ENCODE data around the gene PHB1.
"Not testable (repeated sequence)": the region's sequence is repeated elsewhere in the genome, so short reads cannot be mapped to it uniquely, and the experiment has no call there.

The PHB1 gene

GRCh38 chr17:49386373-49386772 is 28.3 kb downstream of the PHB1 start:
- no peak overlapping the region for H3K27ac ChIP-seq

GRCh38 chr17:49384951-49385350 is 29.7 kb downstream of the PHB1 start:
- no peak overlapping the region for H3K4me3 ChIP-seq
- no peak overlapping the region for H3K27ac ChIP-seq

More at GRCh38 chr17:49386373-49386772, 28.3 kb downstream of the PHB1 start:
- H3K4me3 ChIP-seq, result no peak overlapping the region

DNA sequence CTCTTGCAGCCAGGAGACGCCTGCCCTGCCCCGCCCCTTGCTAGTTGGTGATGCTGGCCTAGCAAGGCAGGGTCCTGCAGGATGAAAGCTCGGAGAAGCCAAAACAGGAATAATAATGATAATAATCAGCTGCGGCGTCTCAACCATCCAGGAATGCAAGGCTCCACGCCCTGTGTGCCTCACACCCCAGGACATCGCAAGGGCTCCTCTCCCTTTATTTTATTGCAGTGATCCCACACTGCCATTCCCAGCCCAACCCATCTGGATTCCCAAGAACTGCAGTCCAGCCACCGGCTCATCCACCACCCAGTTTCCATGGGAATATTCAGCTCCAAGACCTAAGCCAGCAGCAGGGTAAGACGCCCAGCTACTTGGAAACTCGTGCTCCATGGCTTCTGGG is 31.6 kb downstream of the PHB1 start:
- Histone ChIP-seq H3K27ac (peak overlapping the region in 2 of 21 experiments; percentile 60 to 71), H3K4me3 (no peak overlapping the region)

- Histone ChIP-seq H3K27ac (peak overlapping the region in 1 of 21 experiments; percentile 17), H3K4me3 (no peak overlapping the region)
These were observed 32.1 kb downstream of the PHB1 start for GRCh38 chr17:49382556-49382955.

GRCh38 chr17:49381793-49382192 is 32.9 kb downstream of the PHB1 start:
- Histone ChIP-seq H3K4me3 (no peak overlapping the region), H3K27ac (peak overlapping the region in 4 of 21 experiments; percentile 8 to 46 (median 26))

DNA sequence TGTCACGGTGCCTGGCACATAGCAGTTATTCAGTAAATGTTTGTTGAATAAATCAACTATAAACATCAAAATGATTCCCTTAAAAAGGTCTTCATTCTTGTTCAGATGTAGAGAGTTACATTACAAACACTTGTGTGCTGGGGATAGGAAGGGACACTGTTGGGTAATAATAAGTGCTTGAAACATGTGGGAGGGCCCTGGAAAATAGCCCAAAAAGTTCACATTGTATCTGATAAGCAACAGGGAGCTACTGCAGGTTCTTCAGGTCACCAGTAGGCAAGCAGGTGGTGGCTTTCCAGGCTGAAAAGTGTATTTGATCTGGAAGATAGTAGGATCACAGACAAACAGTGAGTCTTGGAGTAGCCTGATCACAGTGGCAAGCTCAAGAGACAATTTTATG is 33.6 kb downstream of the PHB1 start:
- H3K27ac ChIP-seq, result peak overlapping the region in 2 of 21 experiments; percentile 17 to 46
- H3K4me3 ChIP-seq, result no peak overlapping the region

DNA sequence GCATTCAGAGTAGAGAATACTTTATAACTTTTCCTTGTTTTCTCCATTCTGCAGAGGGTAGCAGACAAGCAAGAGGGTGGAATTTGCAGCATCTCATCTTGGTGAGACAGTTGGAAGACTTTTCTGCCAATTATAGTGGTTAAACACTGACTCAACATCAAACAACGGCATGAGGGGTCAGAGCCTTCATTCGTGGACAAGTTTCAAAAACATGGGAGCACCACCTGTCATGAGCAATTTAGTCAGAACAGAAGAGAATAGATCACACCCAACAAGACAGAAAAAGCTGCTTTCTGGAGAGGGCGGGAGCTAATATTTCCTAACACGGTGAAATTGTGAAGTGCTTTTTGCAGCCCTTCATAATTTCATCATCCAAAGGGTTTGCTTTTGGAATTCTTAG is 34.8 kb downstream of the PHB1 start:
- no peak overlapping the region for H3K4me3 ChIP-seq
- H3K27ac ChIP-seq, result no peak overlapping the region

- H3K4me3 ChIP-seq, result no peak overlapping the region
- no peak overlapping the region for H3K27ac ChIP-seq
These were observed 36.4 kb downstream of the PHB1 start for GRCh38 chr17:49378311-49378710.

- Histone ChIP-seq H3K4me3 (no peak overlapping the region), H3K27ac (no peak overlapping the region)
These were observed 39.1 kb downstream of the PHB1 start for GRCh38 chr17:49375544-49375943.

- no peak overlapping the region for H3K27ac ChIP-seq
- no peak overlapping the region for H3K4me3 ChIP-seq
These were observed 41.6 kb downstream of the PHB1 start for GRCh38 chr17:49373115-49373514.

GRCh38 chr17:49372425-49372824 is 42.3 kb downstream of the PHB1 start:
- Histone ChIP-seq H3K27ac (no peak overlapping the region), H3K4me3 (no peak overlapping the region)

DNA sequence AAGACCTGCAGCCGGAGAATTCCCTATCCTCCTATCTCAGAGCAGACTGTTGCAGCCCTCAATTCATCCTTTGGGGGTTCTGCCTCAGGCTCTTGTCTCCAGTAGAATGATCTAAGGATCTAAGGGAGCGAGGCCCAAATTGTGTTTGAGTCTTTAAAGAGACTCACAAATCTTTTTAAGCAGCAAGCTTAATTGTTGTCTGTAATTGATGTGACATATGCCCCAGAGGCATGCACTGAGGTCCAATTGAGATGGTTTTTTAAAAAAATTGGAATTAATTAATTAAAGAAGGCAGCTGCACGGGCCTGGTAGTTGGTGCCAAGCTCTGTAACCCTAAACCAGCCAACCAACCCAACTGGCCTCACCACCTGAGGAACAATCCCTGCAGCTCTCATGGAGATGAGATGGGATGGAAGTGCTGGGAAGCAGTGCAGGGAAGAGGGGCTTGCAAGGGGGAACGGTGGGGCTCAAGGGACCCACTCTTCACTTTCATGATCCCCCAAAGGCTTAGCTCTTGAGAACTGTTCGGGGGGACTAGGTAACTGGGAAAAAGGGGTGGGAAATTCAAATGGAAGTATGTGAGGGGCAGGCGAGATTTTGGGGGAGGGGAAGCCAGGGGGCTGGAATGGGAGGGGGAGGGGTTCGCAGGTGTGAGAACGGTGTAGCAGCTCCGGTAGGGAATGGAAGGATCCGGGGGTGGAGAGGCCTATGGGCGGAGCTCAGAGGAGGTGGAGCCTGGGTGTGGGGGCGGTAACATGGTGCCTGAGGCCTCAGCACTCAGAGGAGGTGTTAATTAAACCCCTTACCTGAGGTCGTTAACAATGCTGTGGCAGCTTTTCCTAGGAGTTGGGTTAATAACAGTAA is 43.5 kb downstream of the PHB1 start:
- no peak overlapping the region for H3K27ac ChIP-seq
- H3K4me3 ChIP-seq, result no peak overlapping the region

DNA sequence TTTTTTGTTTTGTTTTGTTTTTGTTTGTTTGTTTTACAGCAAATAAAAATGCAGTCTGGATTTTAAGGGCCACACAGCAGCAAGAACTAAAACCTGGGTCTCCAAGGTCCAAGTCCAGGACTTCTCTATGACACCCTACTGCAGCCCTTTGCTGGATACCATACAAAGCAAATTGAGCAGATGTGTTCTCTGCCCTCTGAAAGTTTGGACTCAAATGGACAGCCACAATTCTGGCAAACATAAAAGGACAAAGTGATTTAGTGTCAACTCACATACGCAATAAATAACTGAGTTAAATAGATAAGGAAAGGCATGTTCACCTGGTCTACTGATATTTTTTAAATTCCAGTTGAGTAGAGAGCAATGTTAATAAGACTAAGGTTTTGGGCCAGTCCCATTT is 44.9 kb downstream of the PHB1 start:
- H3K27ac ChIP-seq, result no peak overlapping the region
- no peak overlapping the region for H3K4me3 ChIP-seq

DNA sequence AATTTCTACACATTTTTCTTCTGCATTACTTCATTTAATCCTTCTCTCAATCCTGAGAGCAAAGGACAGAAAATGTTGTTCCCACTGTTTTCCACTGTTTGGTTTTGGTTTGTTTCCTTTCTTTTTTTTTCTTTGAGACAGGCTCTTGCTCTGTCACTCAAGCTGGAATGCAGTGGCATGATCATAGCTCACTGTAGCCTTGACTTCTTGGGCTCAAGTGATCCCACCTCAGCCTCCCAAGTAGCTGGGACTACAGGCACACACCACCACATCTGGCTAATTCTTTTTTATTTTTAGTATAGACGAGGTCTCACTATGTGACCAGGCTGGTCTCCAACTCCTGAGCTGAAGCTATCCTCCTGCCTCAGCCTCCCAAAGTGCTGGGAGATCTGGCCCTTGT is 45.6 kb downstream of the PHB1 start:
- no peak overlapping the region for H3K4me3 ChIP-seq
- no peak overlapping the region for H3K27ac ChIP-seq

GRCh38 chr17:49365667-49366066 is 49.0 kb downstream of the PHB1 start:
- Histone ChIP-seq H3K4me3 (no peak overlapping the region), H3K27ac (no peak overlapping the region)

GRCh38 chr17:49365126-49365525 is 49.6 kb downstream of the PHB1 start:
- not testable (repeated sequence) for H3K27ac ChIP-seq, H3K4me3 ChIP-seq

- Histone ChIP-seq H3K4me3 (no peak overlapping the region), H3K27ac (no peak overlapping the region)
These were observed 50.6 kb downstream of the PHB1 start for GRCh38 chr17:49364119-49364518.

DNA sequence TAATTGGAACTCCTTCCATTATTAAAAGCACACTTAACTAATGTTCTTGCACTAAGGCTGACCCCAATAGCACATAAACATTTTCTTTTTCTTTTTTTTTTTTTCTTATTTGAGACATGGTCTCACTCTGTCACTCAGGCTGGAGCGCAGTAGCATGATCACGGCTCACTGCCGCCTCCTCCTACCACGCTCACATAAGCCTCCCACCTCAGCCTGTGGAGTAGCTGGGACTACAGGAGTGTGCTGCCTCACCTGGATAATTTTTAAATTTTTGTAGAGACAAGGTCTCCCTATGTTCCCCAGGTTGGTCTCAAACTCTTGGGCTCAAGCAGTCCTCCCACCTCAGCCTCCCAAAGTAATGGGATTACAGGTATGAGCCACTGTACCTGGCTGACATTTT is 51.4 kb downstream of the PHB1 start:
- H3K27ac ChIP-seq, result peak overlapping the region in 1 of 21 experiments; percentile 99
- no peak overlapping the region for H3K4me3 ChIP-seq

GRCh38 chr17:49362723-49363117 is 52.0 kb downstream of the PHB1 start:
- H3K4me3 ChIP-seq, result peak overlapping the region; percentile 70 to 97 (median 87)
- H3K27ac ChIP-seq, result peak overlapping the region in 20 of 21 experiments; percentile 56 to 99 (median 94)

- peak within 1 kb of the TSS; percentile 69 to 99 (median 93) for H3K27ac ChIP-seq
- H3K4me3 ChIP-seq, result peak within 1 kb of the TSS; percentile 70 to 97 (median 87)
These were observed 52.6 kb downstream of the PHB1 start, which contains the start of gene ZNF652 for GRCh38 chr17:49361902-49362722. Gene ZNF652, minus strand, starts transcription at chr17:49362250. Its CDS starts 44,525 bp downstream, at chr17:49317725.
